GM18867 (cell line): ENCODE results near the gene GALNT9.

Source experiments
- ATAC-seq: cut with Tn5 transposase; IDR thresholded peaks from one replicate; pipeline ENCODE4 v1.9.1; 2021; ENCODE audit warnings: mild to moderate bottlenecking, moderate library complexity; ENCODE audit not compliant: unreplicated experiment

GALNT9 gene

DNA sequence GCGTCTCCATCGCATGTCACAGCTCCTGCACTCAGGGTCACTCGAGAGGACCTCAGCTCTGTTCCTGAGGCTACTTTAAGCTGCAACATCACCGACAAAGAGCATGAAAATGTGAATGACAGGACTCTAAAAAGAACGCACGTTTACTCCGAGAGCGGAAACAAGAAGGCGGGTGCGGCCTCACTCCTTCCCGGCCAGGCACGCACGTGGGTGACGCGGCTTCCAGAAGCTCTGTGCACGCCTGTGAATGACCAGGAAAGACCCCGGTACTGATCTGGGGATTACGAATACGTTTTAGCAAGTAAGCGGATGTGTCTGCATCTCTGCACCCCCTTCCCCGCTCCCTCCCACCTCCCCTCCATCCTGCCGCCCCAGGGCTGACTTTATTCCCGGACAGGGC, 15.2 kb upstream of the GALNT9 start:
- no peak for ATAC-seq

DNA sequence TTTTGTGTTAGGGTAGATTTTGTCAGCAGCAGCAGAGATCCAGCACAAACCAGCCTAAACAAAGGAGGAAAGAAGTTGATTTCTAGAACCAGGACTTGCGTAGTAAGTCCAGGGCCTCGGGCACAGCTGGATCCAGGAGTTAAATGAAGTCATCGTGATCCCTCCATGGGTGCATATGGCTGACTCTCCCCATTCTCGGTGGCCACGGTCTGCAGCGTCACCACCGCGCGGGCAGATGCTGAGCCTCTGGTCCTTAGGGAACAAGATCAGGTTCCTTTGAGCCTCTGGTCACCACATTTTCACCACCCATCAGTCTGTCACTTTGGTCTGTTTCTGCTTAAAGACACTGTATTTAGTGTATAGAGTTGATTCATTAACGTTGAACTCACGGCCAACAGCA, 14.8 kb upstream of the GALNT9 start:
- ATAC-seq, result no peak

DNA sequence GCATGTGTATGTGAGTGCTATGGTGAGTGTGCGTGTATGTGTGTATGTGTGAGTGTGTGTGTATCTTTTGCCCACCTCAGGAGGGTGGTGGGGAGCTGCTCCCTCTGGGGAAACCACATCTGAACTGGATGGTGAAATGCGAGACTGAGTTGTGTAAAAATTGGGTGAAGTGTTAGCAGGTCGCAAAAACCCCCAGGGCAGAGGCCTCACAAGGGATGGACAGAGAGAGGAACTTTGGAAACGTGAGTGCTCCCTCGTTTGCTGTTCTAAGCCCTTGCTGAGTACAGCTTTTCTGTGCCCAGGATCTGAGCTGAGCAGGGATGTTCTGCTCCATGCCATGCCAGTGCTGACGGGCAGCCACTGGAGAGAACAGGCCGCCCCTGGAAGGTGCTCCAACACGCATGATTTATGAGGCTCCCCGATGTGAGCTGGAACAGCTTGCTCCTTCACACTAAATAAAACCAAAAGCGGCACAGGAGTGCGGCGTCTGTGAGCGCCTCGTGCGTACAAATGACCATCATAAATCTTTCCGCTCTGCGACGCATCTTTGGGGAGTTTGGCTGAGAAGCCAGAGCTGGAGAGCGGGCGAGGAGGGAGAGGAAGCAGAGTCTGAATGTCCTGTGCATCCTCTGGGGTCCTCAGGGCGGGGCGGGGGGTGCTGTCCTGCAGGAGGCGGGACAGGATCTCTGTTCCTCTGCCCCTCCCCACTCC, 14.1 kb upstream of the GALNT9 start:
- ATAC-seq, result no peak

DNA sequence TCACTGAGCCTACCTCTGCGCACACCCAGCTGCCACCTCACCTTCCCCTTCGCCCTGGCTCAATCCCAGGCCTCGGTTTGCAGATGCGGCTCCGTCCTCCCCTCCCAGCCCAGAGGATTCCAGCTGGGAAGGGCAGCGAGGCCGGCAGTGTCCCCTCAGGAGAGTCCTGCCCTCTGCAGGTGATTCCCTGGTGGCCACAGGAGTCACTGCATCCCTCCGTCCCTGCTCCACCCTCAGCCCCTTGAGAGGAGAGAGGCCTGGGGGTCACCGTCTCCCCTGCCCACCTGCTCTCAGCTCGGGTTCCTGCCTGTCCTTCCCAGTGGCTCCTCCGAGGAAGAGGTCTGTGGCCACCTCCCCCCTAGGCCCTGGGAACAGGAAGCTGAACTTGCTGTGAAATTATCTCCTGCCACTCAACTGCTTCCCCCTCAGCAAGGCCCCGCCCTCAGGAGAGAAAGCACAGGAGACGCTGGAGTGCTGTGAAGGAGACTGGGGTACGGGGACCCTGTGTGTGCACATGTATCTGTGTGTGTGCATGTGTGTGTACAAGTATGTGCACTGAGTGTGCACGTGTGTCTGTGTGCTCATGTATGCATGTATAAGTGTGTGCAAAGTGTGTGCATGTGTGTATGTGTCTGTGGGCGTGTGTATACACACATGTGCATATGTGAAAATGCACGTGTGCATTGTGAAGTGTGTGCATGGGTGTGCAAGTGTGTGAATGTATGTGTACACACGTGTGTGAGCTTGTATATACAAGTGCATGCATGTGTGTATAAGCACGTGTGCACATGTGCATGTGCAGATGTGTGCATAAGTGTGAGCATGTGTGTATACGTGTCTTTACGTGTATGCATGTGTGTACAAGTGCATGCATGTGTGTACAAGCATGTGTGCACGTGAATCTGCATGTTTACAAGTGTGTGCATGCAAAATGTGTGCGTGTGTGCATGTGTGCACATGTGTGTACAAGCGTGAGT, 13.2 kb upstream of the GALNT9 start:
- no peak for ATAC-seq

DNA sequence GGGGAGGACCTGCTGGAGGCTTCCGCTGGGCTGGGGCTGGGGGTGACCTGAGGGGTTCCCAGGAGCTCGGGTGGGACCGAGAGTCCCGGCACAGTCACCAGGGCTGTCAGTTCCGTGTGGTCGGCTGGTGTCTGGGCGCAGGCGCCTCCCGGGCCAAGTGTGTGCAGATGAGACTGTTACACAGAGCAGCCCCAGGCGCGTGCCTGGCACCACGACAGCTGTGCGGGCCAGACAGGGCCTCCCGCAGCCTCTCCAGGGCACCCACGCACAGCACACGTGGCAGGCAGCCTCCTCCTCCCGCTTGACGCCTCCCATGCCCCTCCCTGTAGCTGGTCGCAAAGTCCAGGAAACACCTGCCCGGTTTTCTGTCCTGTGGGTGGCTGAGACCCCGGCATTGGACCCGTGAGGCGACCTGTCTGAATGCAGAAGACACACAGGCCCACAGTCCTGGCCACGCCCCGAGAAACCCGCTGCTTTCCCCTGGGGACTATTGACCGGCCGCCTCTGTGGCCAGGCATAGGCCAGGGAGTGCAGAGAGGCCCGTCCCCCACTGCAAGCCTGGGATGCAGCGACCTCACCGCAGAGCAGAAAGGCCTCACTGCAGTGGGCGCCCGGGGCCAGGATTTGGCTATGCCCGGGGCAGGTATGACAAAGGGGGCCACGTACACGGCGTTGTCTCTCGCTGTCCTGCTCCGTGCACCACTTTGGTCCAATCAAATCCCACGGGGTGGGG, 12.1 kb upstream of the GALNT9 start:
- ATAC-seq, result no peak

DNA sequence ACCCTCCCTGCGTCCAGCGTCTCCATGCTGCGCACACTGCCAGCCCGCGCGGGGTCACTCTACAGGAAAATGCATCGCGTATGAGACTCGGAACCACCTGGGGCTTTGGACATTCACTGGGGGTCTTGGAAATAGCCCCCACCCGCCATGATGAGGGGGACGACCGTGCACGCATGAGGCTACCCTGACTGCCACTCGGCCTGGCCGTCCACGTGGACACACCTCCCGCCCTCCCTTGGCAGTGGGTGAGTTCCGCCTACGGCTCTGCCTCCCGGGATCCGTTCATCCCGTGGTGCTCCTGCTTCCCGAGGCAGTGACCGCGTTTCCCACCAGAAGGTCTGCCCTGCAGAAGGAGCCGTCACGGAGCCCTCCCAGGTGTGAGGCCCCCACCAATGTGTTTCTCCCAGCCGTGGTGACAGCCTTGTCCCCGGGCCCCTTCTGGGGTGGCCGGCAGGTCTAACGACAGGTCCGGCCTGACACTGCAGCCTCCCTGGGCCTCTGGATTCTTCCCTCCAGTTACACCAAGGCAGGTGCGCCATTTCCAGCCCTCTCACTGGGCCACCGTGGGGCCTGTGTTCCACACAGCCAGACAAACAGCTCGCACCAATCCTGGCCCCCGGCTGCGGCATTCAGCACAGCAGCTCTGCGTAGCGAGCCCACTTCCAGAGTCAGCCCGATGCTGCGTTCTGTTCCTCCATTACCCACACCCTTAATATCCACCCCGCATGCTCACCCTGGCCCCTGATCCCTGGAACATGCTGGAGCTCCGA, 11.1 kb upstream of the GALNT9 start:
- no peak for ATAC-seq

DNA sequence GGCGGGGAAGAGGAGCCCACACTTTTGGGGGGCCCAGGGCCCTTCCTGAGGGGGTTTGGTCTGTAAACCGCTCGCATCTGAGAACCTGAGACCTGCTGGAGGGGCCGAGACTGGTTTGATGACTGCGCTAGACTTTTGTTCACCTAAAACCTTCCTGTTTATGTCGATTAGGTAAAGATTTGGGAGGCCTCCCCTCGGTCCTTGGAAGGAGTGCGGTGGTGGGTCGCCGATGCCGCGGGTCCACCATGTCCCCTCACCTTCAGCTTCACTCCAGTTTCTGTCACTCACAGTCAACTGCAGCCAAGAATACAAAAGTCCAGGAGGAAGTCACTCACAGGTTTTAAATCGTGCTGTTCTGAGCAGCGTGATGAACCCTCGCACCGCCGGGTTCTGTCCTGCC, 10.5 kb upstream of the GALNT9 start:
- no peak for ATAC-seq

DNA sequence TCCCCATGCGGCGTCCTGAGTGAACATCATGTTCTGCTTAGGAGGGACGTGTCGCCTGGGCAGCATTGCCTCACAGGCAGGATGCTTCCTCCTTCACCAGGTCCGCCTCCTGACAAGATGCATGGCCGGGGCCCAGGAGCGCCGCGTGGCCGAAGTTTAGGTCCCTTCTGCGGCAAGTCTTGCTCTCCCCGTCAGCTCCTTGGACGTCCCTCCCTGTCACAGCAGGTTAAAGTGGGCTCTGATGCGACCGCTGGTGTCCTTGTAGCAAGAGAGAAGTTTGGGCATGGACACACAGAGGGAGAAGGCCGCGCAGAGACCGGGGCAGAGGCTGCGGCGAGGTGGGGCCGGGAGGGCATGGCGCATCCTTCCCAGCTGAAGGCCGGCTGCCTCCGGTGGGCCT, 9.4 kb upstream of the GALNT9 start:
- no peak for ATAC-seq

DNA sequence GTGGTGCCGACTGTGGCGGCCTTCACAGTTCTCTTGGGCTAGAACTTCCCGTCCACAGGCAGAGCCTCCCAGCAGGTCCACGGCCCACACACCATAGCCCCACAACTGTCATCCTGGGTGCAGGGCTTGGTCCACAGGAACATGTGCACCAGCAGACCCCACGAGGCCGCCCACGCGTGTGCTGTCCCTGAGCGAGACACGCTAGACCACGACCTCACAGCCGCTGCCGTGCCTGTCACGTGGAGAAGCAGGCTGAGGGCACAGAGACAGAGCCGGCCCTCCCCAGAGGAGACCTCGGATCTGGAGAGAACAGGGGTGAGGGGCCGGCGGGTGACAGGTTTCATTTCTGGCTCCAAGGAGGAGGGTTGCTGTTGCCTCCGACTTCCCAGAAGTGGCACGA, 8.9 kb upstream of the GALNT9 start:
- no peak for ATAC-seq

DNA sequence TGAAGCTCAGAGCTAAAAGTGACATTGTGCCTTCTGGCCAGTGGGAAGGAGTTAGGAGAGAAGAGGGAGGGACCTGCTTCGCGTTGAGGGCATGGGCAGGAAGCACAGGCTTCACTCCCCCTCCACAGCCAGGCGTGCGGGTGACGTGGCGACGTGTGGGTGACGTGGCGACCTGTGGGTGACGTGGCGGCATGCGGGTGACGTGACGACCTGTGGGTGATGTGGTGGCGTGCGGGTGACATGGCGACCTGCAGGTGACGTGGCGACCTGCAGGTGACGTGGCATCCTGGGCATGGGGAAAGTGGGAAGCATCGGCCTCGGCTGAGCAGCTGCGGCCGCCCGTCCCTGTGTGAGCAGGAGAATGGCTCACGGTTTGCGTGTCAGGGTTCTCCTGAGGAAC, 8.2 kb upstream of the GALNT9 start:
- ATAC-seq, result no peak

DNA sequence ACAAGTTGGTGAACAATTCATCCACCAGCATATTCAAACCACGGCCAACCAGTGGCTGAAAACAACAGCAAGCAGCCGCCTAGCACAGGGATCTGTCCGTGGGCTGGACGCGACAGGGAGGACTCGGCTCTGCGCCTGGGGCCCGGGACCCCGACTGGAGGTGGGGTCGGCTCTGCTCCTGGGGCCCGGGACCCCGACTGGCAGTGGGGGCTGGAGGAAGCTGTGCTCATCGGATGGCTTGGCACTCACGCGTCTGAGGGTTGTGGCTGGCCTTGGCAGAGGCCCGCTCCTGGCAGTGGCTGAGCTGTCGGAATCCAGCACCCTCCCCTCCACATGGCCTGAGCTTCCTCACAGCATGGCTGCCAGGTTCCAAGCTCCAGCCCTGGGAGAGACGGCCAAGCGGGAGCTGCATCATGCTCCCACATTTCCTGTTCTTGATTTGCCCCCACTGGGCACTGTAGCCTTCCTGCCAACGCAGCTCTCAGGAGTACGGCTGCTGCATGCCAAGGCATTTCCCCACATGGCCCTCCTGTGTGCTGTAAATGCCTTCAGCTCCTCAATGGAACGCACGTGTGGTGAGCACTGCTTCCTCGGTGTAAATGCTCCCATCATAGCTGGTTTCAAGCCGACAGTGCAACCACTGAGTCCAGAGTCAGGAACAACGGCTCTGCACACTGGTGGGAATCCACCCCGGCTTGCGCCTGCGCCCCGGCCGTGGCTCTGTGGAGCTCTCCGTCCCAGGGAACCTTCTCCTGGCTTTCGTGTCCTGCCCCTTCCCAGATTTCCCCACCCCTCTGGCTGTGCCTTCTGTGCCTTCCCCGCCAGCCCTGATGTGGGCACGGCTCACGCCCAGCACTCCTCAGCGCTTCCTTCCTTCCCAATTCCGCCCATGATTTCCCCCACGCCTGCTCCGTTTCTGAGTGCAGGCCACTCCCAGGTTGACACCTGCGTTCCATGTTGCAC, 7.3 kb upstream of the GALNT9 start:
- no peak for ATAC-seq

DNA sequence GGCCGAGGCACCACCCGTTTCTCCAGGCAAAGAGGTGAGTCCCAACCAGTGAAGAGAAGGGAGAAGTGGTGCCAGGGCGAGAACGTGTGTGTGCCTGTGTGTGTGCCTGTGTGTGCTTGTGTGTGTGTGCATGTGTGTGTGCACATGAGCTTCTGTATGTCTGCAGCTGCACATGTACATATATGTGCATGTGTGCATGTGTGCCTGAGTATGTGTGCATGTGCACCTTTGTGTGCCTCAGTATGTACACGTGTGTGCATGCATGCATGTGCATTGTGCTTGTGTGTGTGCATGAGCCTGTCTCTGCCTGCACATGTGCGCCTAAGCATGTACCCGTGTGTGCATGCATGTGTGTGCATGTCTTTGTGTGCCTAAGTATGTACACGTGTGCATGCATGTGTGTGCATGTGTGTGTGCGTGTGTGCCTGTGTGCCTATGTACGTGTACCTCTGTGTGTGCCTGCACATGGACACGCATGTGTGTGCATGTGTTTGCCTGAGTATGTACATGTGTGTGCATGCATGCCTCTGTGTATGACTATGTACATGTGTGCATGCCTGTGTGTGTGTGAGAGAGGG, 5.9 kb upstream of the GALNT9 start:
- ATAC-seq, result no peak

DNA sequence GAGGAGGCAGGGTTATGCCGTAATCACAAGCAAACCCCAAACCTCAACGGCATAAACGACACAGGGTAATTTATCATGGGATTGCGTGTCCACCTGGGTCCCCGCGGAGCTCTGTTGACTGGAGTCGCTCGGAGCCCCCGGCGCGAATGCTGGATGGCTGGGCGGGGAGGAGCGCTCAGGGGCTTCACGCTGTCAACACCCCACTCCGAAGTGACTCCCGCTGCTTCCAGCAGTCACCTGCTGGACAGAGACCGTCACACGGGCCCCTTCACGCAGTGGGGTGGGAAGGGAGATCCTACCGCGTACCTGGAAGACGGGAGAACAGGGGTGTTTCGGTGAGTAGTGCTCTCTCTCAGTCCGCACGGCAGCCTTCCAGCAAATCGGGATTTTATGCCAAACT, 4.4 kb upstream of the GALNT9 start:
- no peak for ATAC-seq

DNA sequence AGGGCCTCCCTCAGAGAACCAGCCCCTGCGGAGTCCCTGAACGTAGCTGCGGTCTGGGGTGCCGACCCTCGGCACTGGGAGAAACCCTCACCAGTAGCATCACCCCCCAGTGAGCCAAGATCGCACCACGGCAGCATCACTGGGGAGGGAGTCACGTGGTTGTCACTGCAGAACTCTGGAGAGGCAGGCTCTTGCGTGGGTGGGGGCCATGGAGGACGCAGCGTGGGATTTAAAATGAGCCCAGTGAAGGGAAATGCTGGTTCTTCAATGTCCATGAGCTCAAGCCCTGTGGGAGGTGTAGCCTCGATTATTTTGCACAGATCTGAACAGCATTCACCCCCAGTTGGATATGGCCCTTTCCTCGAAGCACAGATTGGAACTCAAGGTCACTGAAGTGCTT, 3.9 kb upstream of the GALNT9 start:
- no peak for ATAC-seq

DNA sequence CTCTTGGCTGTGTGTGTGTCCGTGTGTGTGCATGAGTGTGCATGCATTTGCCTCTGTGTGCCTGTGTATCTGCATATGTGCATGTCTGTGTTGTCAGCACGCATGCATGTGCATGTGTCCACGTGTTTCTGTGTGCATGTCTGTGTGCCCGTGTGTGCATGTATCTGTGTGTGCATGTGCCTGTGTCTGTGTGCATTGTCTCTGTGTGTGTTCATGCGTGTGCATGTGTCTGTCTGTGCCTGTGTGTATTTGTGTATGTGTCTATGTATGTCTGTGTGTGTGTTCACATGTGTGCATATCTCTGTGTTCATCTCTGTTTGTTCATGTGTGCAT, 1.1 kb upstream of the GALNT9 start:
- ATAC-seq, result no peak

DNA sequence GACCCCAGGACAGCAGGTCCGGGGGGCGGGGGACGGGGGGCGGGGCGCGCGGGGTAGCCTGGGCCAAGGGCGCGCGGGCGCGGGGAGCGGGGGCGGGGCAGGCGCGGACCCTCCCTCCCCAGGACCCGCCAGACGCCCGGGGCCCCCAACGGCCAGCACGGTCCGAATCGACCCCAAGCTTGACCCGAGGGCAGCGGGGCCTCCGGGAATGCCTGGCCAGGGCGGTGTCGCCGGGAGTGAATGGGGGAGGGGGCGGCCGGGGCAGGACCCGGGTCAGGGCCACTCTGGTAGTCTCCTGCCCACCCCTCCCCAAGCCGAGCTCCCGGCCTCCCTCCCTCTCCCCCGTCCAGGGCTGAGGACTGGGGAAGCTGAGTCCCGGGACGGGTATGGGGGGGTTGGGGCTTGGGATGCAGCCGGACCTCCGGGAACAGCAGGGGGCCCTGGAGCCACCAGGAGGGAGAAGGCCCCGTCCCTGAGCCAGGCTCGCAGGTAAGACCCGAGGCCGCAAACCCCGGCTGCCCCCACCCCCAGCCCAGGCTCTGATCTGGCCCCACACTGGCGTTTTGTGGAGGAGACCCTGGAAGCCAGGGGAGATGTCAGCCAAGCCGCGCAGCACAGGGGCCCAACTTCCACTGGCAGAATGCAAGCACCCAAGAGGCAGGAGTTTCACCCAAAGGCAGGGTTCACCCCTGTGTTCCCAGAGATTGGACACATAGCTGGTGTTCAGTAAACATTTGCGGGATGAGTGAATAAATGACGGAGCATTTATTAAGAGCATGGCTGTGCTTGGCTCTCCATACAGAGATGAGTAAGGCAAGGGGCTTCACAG, 545 bp upstream of the GALNT9 start:
- ATAC-seq, result no peak

DNA sequence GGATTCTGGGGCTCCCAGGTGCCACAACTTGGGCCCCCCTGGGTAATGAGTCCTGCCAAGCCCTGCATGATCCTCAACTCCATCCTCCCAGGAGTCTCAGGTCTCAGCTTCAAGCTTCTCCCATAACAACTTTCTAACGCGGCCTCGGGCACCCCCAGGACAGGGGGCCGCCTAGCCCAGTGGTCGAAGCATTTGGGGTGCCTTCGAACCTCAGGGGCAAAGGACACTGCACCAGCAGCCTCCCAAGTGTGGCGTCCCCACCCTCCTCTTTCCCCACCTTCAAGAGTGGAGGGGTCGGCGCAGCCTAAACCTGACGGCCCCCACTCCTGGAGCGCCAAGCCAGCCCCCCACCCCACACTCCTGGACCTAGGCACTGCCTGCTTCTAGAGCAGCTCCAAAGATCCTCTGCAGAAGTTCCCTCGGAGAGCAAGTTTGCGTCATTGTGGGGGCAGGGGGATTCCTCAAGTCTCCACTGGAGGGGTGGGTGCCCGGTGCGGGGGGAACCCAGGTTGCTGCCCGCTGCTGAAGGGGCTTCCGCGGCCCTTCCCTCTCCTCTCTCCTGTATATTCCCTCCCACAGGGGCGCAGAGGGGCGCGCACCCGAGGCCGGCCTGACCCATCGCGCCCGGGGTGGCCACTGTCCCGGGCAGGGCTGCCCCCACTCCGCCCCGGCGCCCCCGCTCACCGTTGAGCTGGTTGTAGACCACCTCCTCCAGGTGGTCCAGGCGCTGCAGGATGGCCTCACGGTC, 933 bp downstream of the GALNT9 start:
- no peak for ATAC-seq
